ENCODE data around the gene C9.
"Not testable (repeated sequence)": the region's sequence is repeated elsewhere in the genome, so short reads cannot be mapped to it uniquely, and the experiment has no call there.

C9 gene

GRCh38 chr5:39370555-39371366 lies 6.5 kb upstream of the C9 start:
- no peak for FAIRE-seq

DNA sequence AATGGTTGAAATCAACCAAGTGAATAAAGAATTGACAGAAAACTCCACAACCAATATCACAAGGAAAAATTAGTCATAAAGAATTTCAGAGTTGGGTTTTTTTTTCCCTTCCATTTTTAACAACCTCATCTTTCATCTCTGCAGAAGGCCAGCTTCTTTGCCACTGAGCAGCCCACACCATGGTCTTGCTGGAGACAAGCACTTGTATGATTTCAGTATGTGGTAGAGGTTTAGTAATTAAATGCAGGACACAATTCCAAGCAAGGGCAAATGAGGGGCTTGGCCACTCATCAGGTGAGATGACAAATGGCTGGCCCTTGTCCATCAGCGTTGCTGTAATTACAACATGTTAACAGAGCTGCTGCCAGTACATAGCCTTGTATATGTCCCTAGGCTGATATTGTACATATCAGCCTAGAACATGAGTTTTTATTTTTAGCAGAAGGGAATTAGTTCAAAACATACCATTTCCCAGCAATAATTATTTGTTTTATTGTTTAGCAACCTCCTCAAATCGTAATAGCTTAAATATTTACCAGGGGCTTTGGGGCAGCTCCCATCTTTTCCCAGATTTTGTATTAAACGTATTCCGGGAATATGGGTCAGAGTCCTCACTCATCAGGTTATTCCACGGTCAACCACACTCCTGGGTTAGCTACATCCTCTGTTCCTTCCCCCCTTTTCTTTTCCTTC lies 5.0 kb upstream of the C9 start:
- no peak for FAIRE-seq

DNA sequence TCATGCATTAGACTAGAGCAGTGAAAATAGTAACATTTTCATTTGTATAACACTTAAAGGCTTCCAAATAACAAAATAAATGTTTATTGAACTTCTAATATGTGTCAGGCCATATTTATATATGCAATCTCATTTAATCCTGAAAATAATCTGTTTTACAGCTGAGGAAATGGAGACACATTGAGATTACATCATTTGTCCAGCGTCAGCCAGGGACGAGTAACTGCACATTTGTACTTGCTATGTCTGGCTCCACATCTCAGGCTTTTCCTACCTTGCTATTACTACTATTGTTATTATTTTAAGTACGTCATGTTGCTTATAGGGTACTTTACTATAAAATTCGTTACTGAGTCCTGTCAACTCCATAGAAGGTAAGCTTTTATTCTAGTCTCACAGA lies 3.8 kb upstream of the C9 start:
- no peak for FAIRE-seq

DNA sequence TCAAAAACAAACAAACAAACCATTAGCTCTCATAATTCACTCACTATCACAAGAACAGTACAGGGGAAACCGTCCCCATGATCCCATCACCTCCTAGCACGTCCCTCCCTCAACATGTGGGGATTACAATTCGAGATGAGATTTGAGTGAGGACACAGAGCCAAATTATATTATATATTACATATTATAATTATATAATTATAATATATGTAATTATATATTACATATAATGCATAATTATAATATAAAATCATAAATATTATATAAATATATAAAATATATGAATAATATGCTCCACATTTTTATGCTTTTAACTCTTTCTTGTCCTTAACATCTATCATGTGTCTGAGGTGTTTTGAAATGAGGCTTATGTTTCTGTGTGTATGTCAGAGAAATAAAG lies 3.4 kb upstream of the C9 start:
- FAIRE-seq = peak; percentile 94

DNA sequence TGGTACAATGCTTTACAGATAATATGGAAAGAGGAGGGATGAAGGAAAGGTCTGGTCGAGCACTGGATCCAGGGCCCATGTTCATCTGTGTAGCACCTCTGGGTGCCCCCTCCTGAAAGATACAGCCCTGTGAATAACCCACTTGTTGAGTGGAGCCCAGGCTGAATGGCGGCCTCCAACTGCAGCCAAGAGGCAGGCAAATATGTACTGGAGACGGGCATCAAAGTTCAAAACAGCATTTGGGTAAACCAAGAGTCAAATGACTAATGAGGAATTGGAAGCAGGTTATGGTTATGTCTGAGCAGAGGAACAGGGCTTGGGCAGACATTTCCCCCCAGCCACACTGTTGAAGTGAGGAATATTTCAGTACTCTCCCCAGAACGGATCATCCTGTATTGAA lies 1.1 kb downstream of the C9 start:
- no peak for FAIRE-seq

GRCh38 chr5:39362646-39363045 lies 1.6 kb downstream of the C9 start:
- no peak for FAIRE-seq

DNA sequence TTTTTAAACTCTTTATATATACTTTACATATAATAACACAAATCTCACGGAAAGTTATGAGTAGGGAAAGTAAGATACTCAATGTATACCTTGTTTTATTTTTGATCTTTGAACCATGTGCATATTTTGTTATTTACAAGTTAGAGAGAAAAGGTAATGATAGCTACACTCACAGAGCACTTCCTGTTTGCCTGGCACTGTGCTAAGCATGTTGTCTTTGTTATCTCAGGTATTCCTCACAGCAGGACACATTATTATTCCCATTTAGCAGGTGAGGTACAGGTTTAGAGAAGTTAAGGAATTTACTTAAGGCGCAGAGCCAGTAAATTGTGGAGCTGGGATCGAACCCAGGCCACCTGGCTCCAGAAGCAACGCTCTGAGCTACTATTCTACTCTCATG lies 3.0 kb downstream of the C9 start:
- FAIRE-seq = no peak

- FAIRE-seq = no peak
These were observed 3.7 kb downstream of the C9 start for GRCh38 chr5:39360471-39361111.

DNA sequence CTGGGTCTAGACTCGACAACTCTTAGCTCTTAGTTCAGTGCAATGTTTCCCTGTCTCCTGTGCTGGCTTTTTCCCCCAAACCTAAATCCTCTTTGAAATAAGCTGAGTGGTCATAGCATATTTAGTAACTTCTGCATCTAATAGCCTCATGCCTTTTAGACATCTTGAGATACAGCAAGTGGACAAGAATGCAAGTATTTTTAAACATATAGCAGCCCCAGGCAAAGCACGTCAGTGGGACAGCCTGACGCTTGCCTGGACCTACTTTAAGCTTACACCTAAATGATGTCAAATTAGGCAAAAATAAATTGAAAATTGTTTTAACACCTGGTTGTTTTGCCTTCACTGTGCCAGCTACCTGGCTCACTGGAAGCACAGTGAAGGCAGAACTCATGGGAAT lies 8.0 kb downstream of the C9 start:
- no peak for FAIRE-seq

DNA sequence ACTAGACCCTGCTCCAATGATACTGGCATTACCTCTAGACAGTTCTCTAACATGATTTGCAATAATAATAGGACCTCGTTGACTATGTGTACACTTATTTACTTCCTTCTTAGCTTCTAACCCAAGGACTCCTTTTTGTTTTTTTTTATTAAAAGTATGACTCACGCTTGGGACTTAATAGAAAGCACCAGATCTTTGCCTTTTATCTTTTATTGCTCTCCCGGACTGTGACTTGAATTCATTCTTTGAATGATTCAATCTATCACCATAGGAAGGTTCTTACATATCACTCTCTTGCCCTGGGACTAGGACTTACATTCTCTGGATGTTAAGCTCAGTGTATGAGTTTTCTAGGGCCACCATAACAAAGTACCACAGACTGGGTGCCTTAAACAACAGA lies 9.0 kb downstream of the C9 start:
- FAIRE-seq = no peak

GRCh38 chr5:39353717-39354399 lies 10.4 kb downstream of the C9 start:
- no peak for FAIRE-seq

GRCh38 chr5:39352951-39353350 lies 11.3 kb downstream of the C9 start:
- no peak for FAIRE-seq

GRCh38 chr5:39352170-39352569 lies 12.1 kb downstream of the C9 start:
- no peak for FAIRE-seq

DNA sequence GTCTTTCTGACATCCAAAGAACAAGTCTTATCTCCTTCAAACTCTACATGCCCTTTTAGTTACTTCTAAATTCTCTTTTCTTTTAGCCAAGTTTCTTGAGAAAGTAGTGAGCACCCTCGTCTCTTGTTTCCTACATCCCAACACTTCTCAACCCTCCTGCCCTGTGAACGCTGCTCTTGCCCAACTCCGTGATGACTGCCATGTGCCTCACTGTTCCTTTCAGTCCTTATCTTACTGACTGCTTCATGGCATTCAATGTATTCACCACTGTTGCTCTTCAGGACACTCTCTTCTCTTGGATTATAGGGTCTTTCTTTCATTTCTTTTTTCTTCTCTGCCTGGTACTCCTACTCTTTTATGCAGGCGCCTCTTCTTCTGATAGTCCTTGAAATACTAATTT lies 14.8 kb downstream of the C9 start:
- no peak for FAIRE-seq

DNA sequence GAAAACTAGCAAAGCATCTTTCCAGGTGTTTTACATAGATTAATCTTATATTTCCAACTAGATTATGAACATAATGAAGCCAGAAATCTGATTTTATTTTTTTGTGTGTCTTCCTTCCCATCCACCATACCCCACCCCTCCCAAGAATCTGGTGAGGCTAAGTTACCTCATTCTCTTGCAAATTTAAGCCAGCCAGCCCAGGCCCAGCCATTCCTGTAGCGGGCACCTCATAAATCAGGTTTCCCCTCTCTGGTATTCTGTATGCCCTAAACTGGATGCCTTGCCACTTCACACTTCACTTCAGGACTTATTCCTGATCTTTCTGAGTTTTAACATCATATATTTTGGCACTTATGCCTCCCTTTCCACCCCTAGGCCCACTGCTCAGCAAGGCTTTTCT lies 21.8 kb downstream of the C9 start:
- no peak for FAIRE-seq

GRCh38 chr5:39341896-39342295 lies 22.4 kb downstream of the C9 start:
- no peak for FAIRE-seq

GRCh38 chr5:39340506-39340905 lies 23.8 kb downstream of the C9 start:
- no peak for FAIRE-seq

- no peak for FAIRE-seq
These were observed 26.9 kb downstream of the C9 start for GRCh38 chr5:39337252-39337915.

DNA sequence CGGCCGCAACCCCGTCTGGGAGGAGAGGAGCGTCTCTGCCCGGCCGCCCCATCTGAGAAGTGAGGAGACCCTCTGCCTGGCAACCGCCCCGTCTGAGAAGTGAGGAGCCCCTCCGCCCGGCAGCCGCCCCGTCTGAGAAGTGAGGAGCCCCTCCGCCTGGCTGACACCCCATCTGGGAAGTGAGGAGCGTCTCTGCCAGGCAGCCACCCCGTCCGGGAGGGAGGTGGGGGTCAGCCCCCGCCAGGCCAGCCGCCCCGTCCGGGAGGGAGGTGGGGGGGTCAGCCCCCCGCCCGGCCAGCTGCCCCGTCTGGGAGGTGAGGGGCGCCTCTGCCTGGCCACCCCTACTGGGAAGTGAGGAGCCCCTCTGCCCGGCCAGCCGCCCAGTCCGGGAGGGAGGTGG lies 30.0 kb downstream of the C9 start:
- FAIRE-seq = not testable (repeated sequence)

DNA sequence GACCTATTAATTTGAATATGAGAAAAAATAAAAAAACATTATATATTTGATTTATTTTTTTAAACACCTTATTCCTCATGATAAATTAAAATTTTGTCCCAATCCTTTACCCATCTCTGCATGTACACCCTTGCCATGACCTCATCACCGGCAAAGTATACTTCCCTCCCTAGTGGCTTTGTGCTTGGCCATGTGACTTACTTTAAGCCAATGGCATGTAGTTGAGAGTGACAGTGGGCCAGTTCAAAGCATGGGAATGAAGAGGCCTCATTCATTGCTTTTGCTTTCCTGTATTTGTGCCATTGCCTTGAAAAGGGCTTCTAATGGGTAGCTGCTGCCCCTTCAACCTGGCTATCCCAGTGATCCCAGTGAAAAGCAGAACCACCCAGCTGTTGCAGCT lies 31.2 kb downstream of the C9 start:
- no peak for FAIRE-seq

DNA sequence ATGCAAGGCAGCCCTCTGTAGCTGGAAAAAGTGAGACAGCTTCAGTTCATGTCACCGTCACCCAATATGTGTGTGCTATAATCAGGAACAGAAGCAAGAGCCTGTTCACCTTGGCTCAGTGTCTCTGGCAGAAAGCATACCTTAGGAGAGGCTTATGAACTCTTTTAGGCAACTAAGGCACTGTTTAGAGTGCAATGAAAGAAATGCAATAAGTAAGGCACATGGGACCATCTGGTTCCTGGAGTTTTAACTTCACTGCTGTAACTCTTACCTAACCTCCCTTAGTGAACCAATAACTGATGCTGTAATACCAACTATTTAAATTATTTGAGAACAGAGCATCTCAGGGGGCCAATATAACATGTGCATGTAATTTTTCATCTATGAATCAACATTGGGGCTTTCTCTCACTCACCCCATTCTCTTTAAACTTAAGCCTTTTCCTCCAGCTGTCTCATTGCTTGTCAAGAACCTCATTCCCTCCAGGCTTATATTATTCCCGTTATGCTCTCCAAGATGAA lies 32.4 kb downstream of the C9 start:
- no peak for FAIRE-seq

GRCh38 chr5:39328731-39329130 lies 35.6 kb downstream of the C9 start:
- no peak for FAIRE-seq

- FAIRE-seq = peak; percentile 83
These were observed 40.8 kb downstream of the C9 start for GRCh38 chr5:39323542-39323941.
